Right forelimb (tissue), 1 donor: ENCODE results near the gene GAB3.

Source experiments
- DNase-seq: peaks from one replicate; pipeline ENCODE4 v3.0.0-alpha.2; 2018

GAB3 gene

GRCh38 chrX:154751203-154751668, 359 bp upstream of the GAB3 start:
- DNase-seq = no peak

- no peak for DNase-seq
Observed at GRCh38 chrX:154749856-154750255, 1.0 kb downstream of the GAB3 start.

GRCh38 chrX:154748712-154749339, 2.1 kb downstream of the GAB3 start:
- peak; percentile 51 for DNase-seq

- DNase-seq = no peak
Observed at GRCh38 chrX:154742613-154743012, 8.3 kb downstream of the GAB3 start.

- no peak for DNase-seq
Observed at GRCh38 chrX:154739952-154740465, 10.9 kb downstream of the GAB3 start.

GRCh38 chrX:154738011-154738738, 12.7 kb downstream of the GAB3 start:
- no peak for DNase-seq

- DNase-seq = no peak
Observed at GRCh38 chrX:154737136-154737535, 13.7 kb downstream of the GAB3 start.

- no peak for DNase-seq
Observed at GRCh38 chrX:154735695-154736393, 15.0 kb downstream of the GAB3 start.

- no peak for DNase-seq
Observed at GRCh38 chrX:154734061-154734781, 16.7 kb downstream of the GAB3 start.

GRCh38 chrX:154733066-154733425, 17.8 kb downstream of the GAB3 start:
- DNase-seq = no peak

GRCh38 chrX:154732421-154733065, 18.3 kb downstream of the GAB3 start:
- DNase-seq = no peak

GRCh38 chrX:154731881-154732280, 19.0 kb downstream of the GAB3 start:
- no peak for DNase-seq

- DNase-seq = no peak
Observed at GRCh38 chrX:154731184-154731583, 19.7 kb downstream of the GAB3 start.

- DNase-seq = no peak
Observed at GRCh38 chrX:154730253-154730891, 20.5 kb downstream of the GAB3 start.

- no peak for DNase-seq
Observed at GRCh38 chrX:154729439-154729838, 21.4 kb downstream of the GAB3 start.

GRCh38 chrX:154728431-154729190, 22.3 kb downstream of the GAB3 start:
- DNase-seq = no peak

- DNase-seq = peak; percentile 77
Observed at GRCh38 chrX:154727871-154728270, 23.0 kb downstream of the GAB3 start.

GRCh38 chrX:154727418-154727817, 23.5 kb downstream of the GAB3 start:
- no peak for DNase-seq

- DNase-seq = no peak
Observed at GRCh38 chrX:154724993-154725756, 25.7 kb downstream of the GAB3 start.

GRCh38 chrX:154721155-154721554, 29.7 kb downstream of the GAB3 start:
- no peak for DNase-seq
